ENCODE measurements around the gene PGLYRP3.

Gene PGLYRP3

GRCh38 chr1:153305682-153306081 is 7.1 kb downstream of the PGLYRP3 start:
- TF ChIP-seq CTCF (IDR thresholded peaks at IDR 0.05; ENCODE audit: borderline replicate concordance, control extremely low read depth, extremely low read depth, insufficient read depth, missing control alignments): no peak
- DNase-seq (ENCODE audit: low spot score): no peak
- in situ Hi-C loops (cut with MboI; ENCODE audit: low sequenced_read_pairs, unreplicated experiment): no loop called here

GRCh38 chr1:153302308-153302707 is 10.4 kb downstream of the PGLYRP3 start:
- in situ Hi-C loops (cut with MboI; ENCODE audit: low sequenced_read_pairs, unreplicated experiment): no loop called here
- no peak for DNase-seq (ENCODE audit: low spot score)
- TF ChIP-seq CTCF (IDR thresholded peaks at IDR 0.05; ENCODE audit: borderline replicate concordance, control extremely low read depth, extremely low read depth, insufficient read depth, missing control alignments): no peak

- no peak for DNase-seq (ENCODE audit: low spot score)
- in situ Hi-C loops (cut with MboI; ENCODE audit: low sequenced_read_pairs, unreplicated experiment): no loop called here
- no peak for TF ChIP-seq CTCF (IDR thresholded peaks at IDR 0.05; ENCODE audit: borderline replicate concordance, control extremely low read depth, extremely low read depth, insufficient read depth, missing control alignments)
Measured at GRCh38 chr1:153293851-153294250, 18.9 kb downstream of the PGLYRP3 start.

- in situ Hi-C loops (cut with MboI; ENCODE audit: low sequenced_read_pairs, unreplicated experiment): no loop called here
- no peak for DNase-seq (ENCODE audit: low spot score)
- TF ChIP-seq CTCF (IDR thresholded peaks at IDR 0.05; ENCODE audit: borderline replicate concordance, control extremely low read depth, extremely low read depth, insufficient read depth, missing control alignments): no peak
Measured at GRCh38 chr1:153293480-153293775, 19.3 kb downstream of the PGLYRP3 start.

- no peak for TF ChIP-seq CTCF (IDR thresholded peaks at IDR 0.05; ENCODE audit: borderline replicate concordance, control extremely low read depth, extremely low read depth, insufficient read depth, missing control alignments)
- no peak for DNase-seq (ENCODE audit: low spot score)
- in situ Hi-C loops (cut with MboI; ENCODE audit: low sequenced_read_pairs, unreplicated experiment): no loop called here
Measured at GRCh38 chr1:153292740-153293479, 19.8 kb downstream of the PGLYRP3 start.

GRCh38 chr1:153292185-153292584 is 20.6 kb downstream of the PGLYRP3 start:
- no peak for TF ChIP-seq CTCF (IDR thresholded peaks at IDR 0.05; ENCODE audit: borderline replicate concordance, control extremely low read depth, extremely low read depth, insufficient read depth, missing control alignments)
- in situ Hi-C loops (cut with MboI; ENCODE audit: low sequenced_read_pairs, unreplicated experiment): no loop called here
- no peak for DNase-seq (ENCODE audit: low spot score)
